NCI-H1417 (cell line): Measurements from ENCODE around the gene CADM4.
"Not testable (repeated sequence)": the region's sequence is repeated elsewhere in the genome, so short reads cannot be mapped to it uniquely, and the experiment has no call there.

Experiments
- DNase-seq, 3 experiments: peaks; one replicate each; lab custom pipeline; 2025; lab: John Stamatoyannopoulos, UW

The CADM4 gene

DNA sequence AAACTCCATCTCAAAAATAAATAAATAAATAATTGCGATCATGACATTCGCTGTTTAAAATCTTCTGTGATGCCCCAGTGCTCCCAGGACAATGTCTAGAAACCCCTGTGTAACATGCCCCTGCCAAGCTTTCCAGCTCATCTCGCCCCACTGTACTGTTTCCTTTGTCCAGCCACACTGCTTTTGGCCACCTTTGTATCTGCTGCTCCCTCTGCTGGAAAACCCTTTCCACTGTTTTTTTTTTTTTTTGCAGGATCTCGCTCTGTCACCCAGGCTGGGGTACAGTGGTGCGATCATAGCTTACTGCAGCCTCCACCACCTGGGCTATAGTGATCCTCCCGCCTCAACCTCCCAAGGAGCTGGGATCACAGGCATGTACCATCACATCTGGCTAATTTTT, 22.8 kb upstream of the CADM4 start:
- peak in 1 of 3 experiments; percentile 9 for DNase-seq

DNA sequence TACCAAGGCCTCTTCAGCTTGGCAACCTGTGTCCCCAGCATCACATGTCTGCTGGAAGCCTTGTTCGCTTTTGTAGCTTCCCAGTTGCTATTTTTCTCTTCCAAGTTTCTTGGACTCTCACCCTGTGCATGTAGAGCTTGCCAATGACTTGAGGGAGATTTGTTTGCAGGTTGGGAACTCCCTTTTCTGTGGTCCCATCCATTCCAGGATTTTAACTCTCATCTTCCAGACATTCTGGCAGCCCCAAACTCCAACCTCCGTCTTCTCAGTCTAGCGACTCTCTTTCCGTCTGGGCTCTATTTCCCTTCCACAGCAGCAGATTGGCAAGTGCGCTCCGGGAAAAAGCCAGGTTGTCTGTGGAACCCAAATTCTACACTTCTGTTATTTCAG, 21.3 kb upstream of the CADM4 start:
- no peak for DNase-seq

DNA sequence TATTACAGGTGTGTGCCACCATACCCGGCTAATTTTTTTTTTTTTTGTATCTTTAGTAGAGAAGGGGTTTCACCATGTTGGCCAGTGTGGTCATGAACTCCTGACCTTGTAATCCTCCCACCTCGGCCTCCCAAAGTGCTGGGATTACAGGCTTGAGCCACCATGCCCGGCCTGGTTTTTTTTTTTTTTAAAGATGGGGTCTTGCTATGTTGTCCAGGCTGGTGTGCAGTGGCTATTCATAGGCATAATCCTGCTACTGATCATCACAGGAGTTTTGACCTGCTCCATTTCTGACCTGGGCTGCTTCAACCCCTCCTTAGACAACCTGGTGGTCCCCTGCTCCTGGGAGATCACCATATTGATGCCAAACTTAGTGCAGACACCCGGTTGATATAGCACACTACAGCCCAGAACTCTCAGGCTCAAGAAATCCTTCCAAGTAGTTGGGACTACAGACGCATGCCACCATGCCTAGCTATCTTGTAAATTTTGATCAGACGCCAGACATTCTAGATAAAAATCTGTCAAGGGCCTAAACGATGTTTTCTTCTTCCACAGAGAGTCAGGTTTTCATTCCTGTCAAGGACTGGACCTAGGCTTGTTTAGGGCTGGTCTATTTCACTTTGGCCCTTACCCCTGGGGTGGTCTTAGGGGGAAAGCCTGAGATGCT, 20.8 kb upstream of the CADM4 start:
- DNase-seq = no peak

DNA sequence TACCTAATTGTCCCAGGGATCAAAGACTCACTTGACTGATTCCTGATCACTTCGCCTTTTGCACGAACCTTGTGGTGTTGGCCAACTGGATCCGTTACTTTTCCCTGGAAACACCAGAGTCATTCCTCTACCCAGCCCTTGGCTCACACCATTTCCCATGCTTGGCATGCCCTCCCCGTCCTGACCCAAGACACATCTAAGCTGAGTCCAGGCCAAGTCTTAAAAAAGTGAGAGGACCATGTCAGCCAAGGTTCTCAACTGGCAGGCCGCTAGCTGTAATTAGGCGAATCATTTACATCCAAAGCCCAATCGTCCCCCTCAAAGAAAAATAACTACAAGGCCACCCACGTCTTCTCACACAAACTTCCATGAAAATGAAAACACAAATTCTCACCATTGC, 18.8 kb upstream of the CADM4 start:
- DNase-seq = no peak

DNA sequence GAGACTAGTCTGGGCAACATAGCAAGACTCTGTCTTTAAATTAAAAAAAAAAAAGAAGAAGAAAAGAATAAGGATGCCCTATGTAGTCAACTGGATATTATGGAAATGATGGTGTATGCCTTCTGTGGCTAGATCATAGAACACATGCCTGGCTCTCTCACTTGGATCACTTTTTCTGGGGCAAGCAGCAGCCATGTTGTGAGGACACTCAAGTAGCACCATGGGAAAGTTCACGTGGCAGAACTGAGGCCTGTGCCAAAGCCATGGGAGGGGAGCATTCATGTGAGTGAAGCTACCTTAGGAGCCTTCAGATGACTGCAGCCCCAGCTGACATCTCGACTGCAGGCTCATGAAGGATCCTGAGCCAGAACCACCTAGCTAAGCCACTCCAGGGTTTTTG, 18.4 kb upstream of the CADM4 start:
- no peak for DNase-seq

DNA sequence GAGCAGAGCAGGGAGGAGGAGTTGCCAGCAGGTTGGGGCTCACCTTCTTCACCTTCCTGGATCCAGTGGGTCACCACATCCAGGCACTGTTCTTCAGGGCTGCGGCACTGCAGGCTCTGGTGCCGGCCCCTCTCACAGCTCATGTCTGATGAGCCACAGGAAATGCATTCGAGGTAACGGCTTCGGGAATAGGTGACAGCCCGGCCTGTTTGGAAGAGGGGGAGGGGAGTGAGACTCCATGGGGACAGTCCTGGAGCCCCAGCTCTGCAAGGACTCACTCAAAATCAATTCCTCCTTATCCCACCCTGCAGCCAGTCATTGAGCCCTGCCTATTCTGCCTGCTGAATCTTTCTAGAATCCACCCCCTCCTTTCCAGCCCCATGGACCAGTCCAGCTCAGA, 16.8 kb upstream of the CADM4 start:
- DNase-seq = no peak

DNA sequence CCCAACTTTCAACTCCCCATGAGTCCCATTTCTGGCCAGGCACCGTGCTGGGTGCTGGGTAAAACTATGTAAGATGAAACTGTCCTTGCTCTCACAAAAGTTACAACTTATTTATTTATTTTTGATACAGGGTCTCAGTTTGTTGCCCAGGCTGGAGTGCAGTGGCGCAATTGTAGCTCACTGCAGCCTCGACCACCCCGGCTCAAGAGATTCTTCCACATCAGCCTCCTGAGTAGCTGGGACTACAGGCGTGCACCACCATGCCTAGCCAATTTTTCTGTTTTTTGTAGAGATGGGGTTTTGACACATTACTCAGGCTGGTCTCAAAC, 12.9 kb upstream of the CADM4 start:
- no peak for DNase-seq

DNA sequence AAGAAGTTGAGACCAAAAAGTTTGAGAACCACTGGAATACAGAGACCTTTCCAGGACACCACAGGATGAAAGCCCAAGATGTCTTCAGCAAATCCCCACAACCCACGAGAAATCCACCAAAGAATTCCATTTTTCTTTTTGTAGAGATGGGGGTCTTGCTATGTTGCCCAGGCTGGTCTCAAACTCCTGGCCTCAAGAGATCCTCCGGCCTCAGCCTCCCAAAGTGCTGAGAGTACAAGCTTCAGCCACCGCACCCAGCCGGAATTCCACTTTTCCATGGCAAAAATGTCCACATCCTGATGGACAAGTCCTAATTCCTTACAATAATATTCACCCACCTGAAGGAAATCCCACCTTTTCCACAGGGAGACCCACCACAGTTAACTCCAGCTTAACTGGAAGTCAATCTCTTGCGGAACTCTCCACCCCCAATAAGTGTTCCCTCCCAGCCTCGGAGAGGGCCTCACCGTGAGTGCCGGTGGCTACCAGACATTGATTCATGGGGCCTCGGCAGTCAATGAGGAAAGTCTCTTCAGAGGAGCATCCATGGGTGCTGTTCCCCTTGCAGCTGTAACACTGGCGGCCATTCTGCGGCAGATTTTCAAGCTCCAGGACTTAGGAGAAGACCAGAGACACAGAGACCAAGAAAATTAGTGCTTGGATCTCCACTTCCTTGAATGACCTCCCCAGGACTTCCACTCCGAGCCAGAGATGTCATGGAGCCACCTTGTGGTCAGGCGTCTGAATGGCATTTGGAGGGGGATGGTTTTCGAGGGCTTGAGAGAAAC, 12.3 kb upstream of the CADM4 start:
- peak; percentile 26 to 72 (median 45) for DNase-seq

DNA sequence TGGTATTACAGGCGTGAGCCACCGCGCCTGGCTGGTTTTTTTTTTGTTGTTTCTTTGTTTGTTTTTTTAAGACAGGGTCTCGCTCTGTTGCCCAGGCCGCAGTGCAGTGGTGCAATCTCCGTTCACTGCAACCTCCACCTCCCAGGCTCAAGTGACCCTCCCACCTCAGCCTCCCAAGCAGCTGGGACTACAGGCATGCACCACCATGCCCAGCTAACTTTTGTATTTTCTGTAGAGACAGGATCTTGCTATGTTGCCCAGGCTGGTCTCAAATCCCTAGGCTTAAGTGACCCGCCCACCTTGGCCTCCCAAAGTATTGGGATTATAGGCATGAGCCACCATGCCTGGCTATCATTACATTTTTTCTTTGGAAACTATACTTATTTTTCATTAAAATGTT, 10.6 kb upstream of the CADM4 start:
- DNase-seq = not testable (repeated sequence)

DNA sequence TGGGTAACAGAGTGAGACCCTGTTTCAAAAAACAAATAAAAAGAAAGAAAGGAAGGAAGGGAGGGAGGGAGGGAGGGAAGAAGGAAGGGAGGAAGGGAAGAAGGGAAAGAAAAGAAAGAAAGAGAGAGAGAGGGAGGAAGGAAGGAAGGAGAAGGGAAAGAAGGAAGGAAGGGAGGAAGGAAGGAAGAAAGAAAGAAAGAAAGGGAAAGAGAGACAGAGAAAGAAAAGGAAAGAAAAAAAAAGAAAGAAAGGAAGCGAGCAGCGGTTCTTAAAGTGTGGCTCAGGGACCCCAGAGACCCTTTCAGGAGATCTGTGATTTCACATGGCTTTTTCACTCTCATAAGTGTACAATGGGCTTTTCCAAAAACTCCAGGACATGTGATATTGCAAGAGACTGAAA, 9.9 kb upstream of the CADM4 start:
- no peak for DNase-seq

DNA sequence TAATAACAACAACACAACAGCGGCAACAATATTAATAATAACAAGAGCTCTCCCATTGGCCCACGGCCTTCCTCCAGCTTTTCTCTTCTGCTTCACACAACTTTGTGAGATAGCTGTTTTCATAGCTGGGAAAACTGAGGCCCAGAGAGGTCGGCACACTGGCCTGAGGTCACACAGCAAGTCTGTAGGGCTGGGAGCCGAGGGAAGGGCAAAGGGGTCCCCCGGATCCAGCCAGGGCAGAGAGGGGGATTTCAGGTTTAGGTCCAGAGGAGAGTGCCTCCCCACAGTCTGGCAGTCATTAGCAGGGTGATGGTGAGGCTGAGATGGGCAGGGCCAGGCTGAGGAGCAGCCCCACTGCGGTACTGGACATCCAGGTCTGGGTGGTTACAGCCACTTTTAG, 9.0 kb upstream of the CADM4 start:
- no peak for DNase-seq

DNA sequence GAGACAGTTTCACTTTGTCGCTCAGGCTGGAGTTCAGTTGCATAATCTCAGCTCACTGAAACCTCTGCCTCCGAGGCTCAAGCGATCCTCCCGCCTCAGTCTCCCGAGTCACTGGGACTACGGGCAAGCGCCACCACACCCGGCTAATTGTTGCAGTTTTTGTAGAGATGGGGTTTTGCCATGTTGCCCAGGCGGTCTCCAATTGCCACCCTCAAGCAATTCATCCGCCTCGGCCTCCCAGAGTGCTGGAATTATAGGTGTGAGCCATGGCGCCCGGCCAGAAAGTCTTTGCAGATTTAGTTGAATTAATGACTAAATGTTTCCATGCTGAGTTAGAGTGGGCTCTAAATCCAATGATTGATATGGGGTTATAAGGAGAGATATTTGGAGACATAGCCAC, 4.5 kb upstream of the CADM4 start:
- peak in 1 of 3 experiments; percentile 3 for DNase-seq

DNA sequence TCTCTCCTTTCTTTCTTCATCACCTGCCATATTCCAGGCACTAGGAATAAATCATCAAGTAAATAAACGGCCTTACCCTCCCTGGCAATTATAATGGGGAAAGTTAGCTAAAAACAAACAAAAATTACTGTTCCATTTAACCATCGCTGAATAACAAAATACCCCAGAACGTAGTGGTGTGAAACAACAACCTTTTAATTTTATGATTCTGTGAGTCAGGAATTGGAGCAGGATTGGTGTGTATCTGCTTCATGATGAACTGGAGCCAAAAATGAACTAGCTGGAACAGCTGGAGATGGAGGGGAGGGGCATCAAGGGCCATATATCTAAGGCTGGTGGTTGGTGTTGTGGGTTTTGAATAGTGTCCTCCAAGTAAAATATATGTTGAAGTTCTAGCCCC, 3.7 kb upstream of the CADM4 start:
- DNase-seq = peak in 2 of 3 experiments; percentile 15 to 80

DNA sequence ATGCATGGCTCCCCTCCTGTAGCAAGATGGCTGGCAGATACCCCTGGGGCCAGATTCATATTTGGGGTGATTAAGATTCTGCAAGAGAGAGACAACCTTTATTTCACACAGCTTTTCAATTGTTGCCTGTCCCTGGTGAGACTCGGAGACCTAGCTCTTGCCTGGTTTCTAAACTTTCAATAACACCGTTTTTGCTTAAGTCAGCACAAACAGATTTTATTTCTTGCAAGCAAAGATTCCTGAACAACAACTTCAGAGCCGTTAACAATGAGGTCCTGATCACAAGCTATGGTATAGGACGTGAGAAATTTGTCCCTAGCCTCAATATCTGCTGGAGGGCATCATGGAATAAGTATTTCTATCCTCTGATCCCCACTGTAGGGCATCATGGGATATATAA, 2.9 kb upstream of the CADM4 start:
- no peak for DNase-seq

DNA sequence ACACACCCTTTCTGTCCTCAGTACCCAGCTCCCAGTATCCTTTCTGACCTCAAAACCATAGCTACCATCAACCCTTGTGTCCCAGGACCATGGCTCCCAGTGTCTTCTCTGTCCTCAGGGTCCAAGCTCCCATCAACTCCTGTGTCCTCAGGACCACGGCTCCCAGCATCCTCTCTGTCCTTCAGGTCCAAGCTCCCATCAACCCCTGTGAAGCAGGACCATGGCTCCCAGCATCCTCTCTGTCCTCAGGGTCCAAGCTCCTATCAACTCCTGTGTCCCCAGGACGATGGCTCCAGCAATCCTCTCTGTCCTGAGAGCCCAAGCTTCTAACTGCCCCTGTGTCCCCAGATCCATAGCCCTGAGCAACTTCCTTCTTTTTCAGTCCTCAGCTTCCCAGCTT, 1.7 kb upstream of the CADM4 start:
- no peak for DNase-seq

DNA sequence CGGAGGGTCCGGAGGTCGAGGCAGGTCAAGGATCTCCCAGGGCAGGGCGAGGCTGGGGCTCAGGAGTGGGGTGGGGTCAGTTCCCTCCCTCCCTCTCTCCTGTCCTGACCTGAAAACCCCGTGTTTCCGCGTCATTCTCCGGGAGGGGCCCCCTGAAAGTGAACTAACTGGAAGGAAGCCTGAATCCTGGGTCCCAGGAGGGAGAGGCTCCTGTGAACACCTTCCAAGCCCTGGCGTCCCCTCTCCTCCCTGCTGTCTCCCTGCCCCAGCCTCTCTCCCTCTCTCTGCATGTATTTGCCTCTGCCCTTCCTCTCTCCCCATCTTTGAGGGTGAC, 741 bp upstream of the CADM4 start:
- peak in 1 of 3 experiments; percentile 27 for DNase-seq

DNA sequence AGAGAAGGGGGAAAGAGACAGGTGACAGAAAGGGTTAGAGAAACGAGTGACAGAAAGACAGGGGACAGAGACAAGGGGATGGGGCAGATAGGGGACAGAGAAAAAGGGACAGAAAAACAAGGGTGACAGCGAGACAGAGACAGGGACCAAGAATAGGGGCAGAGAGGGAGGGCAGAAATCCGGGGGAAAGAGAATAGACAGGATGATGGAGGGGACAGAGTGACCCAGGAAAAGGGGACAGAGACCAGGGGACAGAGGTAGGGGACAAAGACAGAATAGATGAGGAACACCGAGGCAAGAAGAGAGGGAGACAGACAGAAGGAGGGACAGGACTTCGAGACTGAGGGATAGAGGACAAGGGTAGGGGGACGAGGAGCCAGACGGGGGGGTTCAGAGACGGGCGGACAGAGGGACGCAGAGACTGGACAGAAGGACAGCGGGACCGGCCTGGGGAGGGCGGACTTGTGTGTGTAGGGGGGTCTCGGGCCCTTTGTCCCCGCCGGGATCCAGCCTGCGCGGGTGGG, 593 bp downstream of the CADM4 start:
- peak in 2 of 3 experiments; percentile 3 to 12 for DNase-seq

DNA sequence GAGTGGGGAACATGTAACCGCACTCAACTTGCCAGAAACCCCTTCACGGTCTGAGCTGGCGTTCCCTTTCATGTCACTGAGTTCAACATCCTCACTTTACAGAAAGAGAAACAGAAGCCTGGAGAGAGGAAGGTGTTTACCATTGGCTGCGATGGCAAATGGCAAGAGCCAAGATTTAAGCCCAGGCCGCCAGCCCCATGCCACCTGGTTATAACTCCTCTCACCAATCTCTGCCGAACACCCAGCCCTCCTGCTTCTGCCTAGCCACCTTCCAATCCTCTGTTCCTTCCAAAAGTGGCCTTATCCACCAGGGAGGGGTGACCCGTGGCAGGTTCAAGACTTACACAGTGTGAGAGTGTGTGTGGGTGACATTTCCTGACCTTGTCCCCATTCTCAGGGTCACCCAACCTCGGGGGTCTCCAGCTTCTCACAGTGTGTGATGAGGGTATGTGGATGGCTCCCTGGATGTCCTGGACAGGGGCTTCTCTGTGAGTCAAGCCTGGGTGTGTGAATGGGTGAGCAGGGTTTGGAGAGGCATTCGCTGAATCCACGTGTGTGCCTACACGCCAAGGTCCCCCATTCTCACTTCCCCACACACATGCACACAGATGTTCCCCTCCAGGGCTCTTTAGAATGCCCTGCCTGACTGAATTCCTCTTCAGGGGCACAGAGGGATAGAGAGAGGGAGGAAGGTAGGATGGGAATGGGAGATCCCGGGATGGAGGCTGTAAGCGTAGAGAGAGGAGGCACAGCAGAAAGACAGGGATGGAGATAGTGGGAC, 1.2 kb downstream of the CADM4 start:
- no peak for DNase-seq

DNA sequence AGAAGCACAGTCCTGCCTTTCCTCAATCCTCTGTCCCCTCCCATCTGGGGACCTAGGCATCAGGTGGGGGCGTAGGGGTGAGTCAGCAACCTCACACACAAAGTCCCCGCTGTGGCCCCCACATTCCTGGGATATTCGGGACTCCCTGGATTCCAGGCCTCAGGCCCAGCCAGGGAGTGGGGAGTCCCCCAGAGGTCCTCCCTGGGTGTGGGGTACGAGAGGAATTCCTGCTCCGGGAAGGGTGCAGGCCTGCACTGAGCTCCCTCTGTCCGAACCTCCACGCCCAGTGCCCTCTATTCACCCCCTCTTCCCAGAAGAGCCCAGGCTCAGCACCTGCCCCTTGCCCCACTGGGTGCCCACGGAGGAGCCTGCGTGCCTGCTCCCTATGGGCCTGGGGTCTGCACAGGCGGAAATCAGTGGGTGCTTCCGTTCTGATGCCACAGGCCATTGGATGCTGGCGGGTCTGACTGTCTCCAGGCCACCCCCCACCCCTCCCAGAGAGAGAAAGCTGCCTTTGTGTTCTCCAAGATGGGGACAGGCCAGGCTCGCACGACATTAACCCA, 3.4 kb downstream of the CADM4 start:
- DNase-seq = no peak

DNA sequence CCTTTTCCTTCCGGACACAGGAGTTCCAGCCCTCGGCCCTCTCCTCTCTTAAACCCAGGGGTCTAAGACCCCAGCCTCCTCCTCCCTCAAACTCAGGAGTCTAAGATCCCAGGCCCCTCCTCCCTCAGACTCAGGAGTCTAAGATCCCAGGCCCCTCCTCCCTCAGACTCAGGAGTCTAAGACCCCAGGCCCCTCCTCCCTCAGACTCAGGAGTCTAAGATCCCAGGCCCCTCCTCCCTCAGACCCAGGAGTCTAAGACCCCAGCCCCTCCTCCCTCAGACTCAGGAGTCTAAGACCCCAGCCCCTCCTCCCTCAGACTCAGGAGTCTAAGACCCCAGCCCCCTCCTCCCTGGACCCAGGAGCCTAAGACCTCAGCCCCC, 4.1 kb downstream of the CADM4 start:
- DNase-seq = not testable (repeated sequence)

DNA sequence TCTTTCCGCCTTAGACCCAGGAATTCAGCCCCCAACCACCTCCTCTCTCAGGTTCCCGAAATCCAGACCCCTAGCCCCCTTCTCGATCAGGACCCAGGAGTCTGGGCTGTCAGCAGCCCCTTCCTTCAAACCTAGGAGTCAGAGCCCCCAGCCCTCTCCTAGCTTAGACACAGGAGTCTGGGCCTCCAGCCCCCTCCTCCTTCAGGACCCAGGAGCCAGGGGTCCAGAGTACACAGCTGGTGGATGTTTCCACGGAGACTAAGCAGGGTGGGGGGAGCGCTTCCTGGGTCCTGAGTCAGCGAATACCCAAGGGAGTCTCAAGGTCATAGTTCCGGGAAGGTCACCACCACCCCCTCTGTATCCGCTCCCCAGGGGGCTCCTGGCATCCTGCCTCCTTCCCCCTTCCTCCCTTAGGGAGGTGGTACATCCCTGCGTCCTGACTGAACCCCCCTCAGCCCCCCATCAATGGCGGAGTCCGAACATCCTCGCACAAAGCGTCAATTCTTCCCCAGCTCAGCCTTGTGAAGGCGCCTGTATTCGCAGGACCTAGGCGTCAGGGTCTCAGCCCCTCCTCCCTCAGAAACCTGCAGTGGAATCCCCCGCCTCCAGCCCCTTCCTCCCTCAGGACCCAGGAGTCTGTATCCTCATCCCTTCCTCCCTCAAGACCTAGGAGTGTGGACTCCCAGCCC, 4.6 kb downstream of the CADM4 start:
- no peak for DNase-seq

DNA sequence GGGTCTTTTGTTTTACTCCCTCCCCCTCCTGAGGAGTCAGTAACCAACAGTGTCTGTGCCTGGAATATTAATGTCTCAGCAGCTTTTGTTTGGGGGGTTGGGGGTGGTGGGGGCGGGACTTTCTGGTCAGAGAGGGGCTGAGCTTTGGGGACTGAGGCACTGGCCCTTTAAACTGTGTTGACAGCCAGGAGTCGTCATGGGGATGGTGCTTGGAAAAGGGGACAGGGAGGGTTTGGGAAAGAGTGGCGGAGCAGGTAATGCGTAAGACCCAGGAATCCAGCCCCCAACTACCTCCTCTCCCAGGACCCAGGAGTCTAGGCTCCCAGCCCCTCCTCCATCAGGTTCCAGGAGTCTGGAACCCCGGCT, 5.2 kb downstream of the CADM4 start:
- no peak for DNase-seq
